ENCODE measurements around the gene TSPAN11.
A peak's percentile ranks its signal among the peaks of the same experiment; 100 is the strongest.
"Not testable (repeated sequence)": the region's sequence is repeated elsewhere in the genome, so short reads cannot be mapped to it uniquely, and the experiment has no call there.

The TSPAN11 gene

DNA sequence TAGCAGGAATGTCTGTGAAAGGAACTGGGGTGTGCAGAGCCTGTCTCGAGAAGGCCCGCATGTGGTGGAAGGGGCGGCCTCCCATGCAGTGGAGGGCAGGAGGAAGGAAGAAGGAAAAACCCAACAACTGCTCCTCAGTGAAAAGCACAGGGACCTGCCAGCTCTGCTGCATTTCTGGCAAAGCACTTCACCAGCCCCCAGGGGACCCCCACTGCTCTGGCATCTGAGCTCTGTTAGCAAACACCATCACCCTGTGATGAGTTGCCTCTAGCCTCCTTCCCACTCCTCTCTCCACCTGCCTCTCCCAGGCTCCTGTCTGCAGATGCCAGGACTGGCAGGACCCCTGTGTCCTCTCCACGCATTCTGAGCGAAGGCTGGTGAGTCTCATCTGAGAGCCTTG is 78.1 kb downstream of the TSPAN11 start:
- no peak for DNase-seq

DNA sequence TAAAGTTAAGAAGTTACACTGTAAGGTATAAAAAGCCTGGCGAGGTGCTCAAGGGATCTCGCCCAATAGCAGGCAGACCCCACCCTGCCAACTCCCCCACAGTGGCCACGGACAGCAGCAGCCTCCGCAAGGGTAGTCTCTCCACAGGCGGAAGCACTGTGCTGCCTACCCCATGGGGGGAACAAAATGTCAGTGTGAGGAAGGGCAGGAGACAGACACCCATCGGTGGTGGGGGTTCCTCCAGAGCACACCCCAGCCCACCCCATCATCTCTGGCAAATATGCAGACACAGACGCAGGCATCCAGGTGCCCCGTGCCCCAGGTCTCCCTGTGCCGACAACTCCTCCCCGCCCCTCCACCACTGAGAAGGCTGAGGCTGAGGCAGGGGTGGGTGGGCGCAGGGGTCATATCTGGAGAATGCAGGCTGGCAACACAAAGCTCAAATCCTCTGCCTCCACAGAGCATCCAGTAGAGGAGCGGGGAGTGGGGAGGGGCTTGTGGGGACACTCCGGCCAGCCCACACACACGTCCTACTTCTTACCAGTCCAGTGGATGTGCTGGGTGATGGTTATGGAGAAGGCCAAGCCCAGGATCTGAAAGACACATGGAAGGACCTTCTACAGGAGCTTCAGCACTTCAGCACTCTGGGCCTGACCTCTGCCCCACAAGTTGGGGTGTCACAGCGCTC is 78.9 kb downstream of the TSPAN11 start:
- no peak for DNase-seq

DNA sequence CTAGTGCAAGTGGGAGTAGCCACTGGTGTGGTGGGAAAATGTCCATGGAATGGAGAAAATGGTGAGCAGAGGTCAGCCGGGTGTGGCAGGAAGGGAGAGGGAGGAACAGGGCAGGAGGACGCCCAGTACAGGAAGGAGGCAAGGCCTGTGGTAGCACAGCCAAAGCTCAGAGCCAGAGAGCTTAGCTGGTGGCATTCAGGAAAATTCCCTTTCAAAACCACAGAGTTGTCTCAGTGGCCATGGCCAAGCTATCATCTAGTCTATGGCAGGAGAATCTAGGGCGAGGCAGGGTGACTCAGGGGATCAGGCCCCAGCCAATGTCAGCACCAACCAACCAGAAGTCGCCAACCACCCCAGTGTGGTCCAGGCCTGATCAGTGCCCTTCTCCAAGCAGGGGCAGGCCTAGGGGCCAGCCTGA is 79.4 kb downstream of the TSPAN11 start:
- DNase-seq: no peak

DNA sequence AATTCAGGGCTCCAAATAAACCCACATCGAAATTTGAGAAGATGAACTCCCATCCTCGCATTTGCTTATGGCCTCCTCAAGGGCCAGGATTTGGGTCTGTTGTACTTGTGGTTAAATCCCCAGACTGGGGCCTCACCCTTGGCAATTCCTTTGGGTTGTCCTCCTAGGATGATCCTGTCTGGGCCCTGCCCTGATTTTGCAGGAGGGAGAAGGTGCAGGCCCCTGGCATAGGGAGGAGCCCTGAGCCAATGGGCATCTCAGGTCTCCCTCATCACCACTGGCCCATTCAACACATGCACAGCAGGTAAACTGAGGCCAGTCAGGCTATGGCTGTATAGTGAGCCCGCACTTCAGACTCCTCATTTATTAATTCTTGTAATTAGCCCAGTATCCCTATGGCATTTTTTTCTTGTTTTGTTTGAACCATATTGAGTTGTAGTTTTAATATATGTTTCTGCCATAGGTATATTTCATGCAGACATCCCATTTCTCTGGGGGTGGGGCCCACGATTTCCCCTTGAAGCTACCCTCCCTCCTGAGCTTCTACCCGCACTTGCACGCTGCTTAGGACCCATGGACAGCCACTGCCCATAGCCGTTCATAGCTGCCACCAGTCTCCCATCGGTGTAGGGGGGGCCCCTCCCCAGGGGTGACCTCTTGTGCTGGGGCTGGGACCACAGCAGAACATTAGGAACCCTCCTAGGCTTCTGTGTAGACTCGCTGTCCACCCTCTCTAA is 80.0 kb downstream of the TSPAN11 start:
- DNase-seq: no peak

DNA sequence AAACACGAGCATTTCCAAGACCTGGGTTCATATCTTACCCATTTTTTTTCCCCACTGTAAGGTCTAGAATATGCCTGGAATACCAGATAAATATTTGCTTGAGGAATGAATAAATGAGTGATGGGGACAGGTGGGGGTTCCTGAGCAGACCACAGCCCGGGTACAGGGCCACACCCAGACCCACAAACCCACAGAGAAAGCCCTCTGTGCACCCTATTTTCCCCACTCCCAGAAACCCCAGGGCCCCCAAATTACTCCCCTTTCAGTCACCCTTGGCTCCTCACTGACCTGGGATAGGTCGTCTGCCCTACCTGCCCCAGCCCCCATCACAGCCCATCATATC is 80.6 kb downstream of the TSPAN11 start:
- no peak for DNase-seq

DNA sequence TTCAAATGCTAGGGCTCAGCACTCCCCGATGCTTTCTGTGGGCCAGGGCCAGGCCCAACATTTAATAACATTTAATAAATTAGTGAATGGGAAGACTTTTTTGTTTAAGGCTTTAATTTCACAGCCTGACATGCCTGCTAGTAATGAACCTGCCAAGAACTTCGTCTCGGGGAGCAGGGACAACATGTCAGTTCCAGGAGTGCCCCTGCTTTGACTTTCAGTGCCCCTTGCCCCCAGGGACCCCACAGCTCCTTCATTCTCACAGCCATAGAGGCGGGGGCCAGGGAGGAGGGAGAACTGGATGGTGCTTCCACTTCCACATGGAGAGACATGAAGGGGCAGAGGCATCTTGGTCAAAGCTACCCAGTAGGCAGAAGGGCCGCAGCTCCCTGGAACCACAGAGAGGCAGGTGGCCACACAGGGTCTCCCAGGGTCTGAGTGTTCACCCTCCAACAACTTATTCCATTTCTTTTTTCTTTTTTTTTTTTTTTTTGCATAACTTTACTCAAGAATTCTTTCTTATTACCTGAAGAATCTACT is 81.2 kb downstream of the TSPAN11 start:
- no peak for DNase-seq

DNA sequence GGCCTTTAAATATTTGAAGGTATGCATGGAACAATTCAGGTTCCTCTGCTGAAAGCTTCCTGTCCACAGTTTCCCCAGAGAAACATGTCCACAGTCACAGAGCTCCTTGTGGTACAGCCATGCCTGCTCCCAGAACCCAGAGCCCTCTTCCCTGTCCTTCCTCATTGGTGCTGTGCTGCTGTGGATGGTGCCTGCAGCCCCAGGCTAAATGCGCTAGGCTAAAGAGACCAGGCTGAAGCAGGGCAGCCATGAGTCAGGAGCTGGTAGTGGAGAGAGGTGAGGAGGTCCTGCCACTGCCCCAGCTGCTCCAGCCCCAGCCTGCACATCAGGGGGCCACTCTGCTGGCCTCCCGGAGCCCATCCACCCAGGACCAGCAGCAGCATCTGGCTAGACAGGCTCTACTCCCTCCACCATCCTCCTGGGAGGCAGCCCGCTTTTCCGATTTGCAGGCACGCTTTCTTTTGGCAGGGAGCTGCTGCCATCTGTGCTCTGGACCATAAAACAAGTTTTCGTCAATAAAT is 81.8 kb downstream of the TSPAN11 start:
- no peak for DNase-seq

DNA sequence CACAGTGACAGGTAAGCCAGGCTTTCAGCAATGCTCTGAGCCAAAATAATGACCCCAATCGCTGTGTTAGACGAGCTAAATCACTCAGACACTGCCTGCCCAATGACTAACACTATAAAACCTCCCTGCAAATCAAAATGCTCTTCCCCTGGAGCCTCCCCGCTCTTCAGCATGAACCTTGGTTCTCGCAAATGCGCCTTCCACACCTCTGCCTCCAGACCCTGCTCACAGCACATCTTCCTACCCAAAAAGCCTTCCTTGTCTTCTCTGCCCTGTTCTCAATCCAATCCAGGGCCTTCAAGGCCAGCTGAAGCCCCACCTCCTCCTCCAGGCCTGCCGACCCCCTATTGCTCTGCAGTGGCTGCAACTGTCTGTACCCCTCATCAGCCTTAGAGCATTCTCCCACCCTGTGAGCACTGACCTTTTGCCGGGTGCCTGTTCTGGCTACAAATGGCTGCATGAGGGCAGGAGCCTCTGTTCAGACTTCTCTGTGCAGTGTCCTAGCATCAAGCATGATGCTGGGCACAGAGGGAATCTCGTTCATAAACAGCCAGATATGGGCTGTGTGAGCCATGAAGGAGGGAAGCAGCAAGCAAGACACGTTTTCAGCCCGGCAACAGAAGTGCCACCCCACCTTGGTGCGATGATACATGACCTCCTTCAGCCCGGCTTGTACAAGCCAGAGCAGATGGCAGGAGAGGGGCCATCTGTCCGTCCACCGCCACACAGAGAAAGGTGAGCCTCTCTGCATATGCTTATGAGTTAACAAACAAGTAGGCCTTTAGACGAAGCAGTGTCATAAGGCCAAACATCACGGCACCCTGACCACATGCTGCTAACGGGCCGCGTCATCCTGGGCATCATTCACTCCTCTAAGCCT is 82.7 kb downstream of the TSPAN11 start:
- DNase-seq: no peak

DNA sequence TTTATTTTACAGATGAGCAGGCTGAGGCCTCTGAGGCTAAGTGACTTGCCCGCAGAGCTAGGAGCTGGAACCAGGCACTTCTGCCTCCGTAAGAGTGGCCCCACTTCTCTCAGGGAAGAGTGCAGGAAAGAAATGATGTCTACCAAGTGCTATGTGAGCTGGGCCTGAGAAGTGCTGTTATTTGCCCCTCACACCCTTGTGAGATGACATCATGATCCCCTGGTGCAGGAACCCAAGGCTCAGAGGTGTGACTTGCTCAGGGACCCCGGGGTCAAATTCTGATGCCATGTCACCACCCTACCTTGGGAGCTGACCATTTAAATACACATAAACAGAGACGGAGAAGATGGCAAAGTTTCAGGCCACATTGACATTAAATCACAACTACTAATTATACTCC is 83.4 kb downstream of the TSPAN11 start:
- no peak for DNase-seq

DNA sequence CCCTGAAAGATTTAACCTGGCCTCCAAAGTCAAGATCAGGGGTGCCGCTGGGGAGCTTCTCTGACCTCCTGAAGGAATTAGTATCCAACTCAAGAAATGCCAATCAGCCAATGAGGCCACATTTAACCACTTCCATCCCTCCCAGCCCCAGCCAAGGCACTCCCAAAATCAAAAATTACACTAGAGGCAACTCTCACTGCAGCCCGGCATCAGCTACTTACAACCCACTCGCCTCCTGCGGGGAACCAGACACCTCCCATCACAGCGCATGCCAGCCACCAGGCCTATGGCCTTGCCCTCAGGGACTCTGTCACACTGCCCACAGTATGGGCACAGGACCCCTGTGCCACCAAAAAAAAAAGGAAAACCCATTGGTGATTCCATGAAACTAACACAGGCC is 84.8 kb downstream of the TSPAN11 start:
- DNase-seq: no peak

DNA sequence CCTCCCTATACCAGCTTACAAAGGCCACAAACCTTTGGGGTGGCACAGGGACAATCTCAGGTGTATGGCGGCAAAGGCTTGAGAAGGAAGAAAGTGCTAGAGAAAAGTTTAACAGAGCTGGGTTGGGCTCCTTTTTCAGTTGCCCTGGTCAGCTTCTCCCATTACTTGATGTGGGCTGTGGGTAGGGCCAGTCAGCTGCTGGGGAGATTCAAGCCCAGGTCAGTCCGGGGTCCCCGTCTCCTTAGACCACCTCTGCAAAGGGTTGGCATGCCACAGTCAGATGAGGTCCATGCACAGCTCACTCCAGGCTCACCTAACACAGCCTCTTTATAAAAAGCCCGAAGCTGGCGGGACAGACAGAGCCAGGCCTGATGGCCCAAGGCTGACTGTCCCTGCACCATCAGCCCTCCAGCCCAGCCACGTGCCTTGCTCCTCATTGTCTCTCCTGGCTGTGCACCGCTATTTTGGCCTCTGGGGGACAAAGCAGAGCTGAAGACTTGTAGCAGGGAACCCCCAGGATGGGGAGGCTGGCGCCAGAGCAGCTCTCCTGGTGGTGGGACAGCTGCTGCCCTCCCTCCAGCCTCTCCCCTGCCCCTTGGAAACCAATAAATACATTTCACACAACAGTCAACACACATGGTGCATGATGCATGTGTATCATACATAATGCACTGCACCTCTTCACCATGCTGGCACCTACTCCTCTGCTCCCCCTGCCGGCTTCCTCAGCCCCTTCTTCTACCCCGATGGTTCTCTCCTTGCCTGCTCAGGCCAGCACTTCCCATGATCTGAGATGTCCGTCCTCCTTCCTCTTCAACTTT is 85.4 kb downstream of the TSPAN11 start:
- peak; percentile 53 for DNase-seq

DNA sequence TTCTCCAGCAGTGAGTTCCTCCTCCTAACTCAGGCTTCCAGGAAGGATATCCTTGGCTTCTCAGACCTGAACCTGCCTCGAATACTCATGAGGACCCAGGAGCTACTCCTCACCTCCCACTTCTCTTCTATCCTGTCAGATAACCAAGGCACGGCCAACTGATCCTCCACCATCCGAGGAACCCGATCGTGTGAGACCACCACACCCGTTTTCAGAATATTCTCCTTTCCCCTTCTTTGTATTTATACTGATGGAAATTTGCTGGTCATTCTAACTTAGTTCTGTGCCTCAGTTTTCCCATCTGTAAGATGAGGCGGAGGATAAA is 86.0 kb downstream of the TSPAN11 start:
- DNase-seq: not testable (repeated sequence)

DNA sequence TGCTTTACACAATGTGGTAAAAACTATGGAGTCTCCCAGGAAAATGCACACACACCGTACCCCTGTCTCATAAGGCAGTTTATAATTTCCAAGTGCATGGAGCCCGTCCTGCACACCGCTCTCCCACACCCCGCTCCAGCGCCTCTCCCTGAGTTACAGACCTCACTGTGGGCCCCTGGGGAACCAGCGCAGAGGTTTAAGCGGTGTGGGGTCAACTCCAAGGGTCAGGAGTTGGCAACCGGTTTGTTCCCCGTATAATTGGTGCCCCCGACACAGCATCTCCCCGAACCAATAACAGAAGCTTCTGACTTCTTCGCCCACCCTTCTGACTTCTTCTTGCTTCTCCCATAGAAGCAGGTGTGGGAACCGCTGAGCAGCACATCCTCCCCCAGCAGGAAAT is 88.7 kb downstream of the TSPAN11 start:
- DNase-seq: no peak

DNA sequence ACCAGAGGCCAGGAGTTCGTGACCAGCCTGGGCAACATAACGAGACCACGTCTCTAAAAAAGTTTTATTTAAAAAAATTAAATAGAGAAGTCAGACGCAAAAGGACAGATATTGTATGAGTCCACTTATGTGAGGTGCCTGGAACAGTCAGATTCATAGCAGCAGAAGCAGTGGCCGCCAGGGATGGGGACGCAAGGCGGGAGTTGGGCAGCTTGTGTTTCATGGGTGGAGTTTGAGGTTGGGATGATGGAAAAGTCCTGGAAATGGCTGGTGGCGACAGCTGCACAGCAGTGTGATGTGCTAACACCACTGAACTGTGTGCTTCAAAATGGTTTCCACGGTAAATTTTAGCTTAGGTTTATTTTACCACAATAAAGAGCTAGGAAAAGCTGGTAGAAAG is 89.5 kb downstream of the TSPAN11 start:
- no peak for DNase-seq

DNA sequence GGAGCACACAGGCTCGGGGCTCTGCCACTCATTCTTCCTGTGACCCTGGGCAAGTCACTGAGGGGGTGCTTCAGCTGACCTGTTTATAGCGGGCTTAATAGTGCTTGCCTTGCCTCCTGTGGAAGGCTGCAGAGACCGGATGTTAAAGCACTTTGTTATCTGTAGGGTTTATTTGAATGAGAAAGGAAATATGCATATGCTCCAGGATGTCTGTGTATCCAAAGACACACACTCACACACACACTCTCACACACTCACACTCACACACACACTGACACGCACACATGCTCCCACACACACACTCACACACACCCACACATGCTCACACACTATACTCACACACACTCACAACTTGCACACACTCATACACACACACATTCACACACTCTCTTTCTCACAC is 91.0 kb downstream of the TSPAN11 start:
- DNase-seq: no peak

DNA sequence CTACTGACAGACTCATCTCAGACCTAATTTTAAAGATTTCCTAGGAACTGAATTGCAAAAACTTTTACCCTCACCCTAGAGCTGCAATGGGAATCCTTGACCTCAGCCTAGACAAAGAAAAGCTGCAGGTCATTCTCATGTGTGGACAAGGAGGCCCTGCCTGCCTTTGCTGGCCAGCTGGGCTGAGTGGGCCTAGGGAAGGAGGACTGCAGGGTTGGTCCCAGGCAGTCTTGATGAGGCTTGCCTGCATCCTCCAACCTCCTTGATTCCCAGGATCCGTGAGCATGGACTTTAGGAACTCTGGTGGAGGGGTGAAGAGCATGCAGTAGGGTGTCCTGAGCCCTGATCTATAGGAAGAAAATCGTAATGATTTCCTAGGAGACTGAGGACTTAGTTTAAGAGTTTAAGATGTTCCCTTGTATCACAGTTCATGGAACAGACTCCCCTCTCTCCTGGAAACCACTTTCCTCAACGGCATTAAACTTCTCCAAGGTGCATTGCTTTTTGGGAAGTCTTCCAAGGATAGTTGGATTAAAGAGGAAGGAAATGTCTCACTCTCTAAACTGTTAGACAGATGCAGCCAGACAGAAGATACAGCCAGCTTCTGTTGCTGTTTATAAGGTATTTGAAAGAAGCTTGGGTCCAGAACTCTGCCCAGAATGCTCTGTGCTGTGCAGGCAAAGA is 91.7 kb downstream of the TSPAN11 start:
- no peak for DNase-seq

DNA sequence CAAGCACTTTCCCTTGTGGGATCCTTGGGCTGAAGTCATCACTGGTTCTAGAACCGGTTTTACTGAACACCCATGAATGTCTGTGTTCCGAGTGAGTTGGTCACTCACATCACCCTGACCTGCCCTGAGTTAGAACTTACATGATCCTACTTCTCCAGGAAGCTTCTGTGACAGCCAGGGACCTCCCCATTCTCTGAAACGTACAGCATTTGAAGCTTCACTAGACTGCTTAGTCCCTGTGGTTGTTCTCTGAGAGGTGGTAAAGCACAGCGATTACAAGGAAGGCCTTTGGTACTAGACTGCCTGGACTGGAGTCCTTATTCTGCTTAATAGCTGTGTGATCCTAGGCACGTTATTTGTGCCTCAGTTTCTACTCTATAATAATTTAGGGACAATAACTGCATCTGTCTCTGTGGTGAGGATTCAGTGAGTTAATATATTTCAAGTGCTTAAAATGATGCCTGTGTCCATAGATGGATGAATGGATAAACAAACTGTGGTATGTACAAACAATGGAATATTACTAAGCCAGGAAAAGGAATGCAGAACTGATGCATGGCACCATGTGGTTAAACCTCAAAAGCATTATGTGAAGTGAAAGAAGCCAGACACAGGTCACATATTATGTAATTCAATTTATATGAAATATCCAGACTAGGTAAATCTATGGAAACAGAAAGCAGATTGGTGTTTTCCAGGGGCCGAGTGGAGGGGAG is 92.4 kb downstream of the TSPAN11 start:
- no peak for DNase-seq

DNA sequence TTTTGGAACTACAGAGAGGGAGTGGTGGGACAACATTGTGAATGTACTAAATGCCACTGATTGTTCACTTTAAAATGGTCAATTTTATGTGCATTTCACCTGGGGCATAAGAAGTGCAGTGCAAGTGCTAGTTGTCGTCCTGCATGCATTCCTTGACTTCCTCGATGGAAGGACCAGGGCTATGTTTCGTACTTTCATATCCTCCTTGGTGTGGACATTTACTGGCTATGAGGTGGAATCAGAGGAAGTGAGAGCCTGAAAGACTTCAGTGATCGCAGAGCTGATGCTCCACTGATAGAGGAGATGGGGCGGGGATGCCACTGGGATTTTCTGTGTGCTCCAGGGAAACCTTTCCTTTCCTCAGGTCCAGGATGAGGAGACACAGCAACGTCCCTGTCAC is 93.0 kb downstream of the TSPAN11 start:
- no peak for DNase-seq

DNA sequence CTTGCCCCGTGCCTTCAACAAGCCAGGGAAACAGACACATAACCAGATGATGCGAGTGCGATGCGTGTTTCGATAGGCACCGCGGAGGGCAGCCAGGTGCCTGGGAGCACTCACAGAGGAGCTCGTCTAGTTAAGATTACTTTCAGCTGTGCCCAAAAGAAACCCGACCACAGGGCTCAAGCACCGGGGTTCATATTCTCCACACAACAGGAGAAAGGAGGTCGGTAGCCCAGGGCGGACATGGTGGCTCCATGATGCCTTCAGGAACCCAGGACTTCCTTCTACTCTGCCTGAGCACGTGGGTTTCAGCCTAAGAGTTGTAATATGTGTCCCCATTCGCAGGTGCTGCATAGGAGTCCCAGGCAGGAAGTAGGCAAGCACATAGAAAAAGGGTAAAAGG is 93.4 kb downstream of the TSPAN11 start:
- DNase-seq: no peak

DNA sequence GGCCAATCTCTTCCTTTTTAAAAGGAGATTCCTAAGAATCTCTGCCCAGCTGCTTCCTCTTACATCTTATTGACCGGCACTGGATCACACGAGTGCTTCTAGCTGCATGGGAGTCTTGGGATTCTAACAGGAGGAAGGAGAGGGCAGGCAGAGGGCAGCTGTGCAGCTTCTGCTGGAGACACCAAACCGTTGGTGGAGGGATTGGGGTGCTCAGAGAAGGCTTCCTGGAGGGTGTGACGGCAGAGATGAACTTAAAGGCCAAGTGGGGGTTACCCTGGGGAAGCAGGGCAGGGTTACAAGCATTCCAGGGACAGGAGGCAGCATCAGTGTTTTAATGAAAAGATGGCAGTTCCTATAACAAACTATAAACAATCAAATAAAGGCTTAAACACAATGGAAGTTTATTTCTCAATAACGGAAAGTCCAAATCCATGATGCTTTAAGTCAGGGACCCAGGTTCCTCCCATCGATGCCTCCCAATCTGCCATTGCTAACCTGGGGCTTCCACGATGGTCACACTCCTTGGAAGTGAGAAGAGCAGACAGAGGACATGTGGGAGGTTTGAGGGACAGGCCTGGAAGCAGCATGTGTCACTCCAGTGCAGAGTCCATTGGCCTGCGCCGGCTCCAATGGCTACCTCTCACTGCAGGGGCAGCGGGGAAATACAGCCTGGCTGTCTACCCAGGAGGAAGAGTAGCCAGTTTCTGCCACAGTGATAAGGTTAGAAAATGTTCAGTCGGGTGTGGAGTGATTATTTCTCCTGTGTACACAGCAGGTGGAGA is 94.0 kb downstream of the TSPAN11 start:
- no peak for DNase-seq

DNA sequence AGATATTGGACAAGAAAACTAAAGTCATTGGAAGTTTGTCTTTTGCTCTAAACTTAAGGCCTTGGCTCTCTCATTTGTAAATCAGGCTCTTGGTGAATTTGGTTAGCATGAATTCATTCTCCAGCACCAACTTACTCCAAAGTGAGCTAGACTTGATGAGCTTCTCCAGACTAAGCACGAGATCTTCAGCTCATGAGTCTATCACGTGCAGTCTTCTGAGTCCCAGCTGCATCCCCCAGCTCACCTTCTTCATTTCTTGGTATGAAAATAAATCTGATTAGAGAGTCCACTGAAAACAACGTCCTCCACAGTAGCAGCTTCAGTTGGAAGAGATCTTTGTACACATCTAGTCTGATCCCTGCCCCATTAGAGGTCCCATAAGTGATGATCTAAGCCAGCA is 94.6 kb downstream of the TSPAN11 start:
- DNase-seq: no peak

Measured in DMS53 (cell line).